HepG2 (cell line): ENCODE data around the gene FBXO41. TPM values are rescaled to one million over a fixed set of nuclear protein-coding genes. Genes with fewer than 3 reads are reported as not detected.
"Not testable (repeated sequence)": the region's sequence is repeated elsewhere in the genome, so short reads cannot be mapped to it uniquely, and the experiment has no call there.

Experiments
- ATAC-seq: fragments of 200-7000 bp; cut with Tn5 transposase; 3 replicates; pipeline ENCODE4 v1.9.1; 2020; ENCODE audit warnings: mild to moderate bottlenecking, moderate library complexity
- BruUV-seq: library from RNA; stranded (reverse); fragments of 400-500 nt; replicated peaks from 2 replicates; lab custom pipeline; 2021; lab: Mats Ljungman, UMichigan
- CTCF ChIA-PET: fragments of 300-600 bp; formaldehyde crosslinking; extraction: SDS; loops from one replicate; lab custom pipeline; 2021; ENCODE audit warnings: low total read pairs, inconsistent platforms, low intra/inter-chr PET ratio; lab: Yijun Ruan, JAX
- POLR2A ChIA-PET: fragments of 350-600 bp; sonication (Branson Sonifier 250); formaldehyde crosslinking; loops from one replicate; lab custom pipeline; 2020; ENCODE audit warnings: antibody characterized with exemption, inconsistent platforms; lab: Yijun Ruan, JAX
- DNase-seq: peaks from one replicate; pipeline ENCODE4 v3.0.0-alpha.2; 2015; ENCODE audit warnings: low spot score
- FAIRE-seq: peaks from 3 replicates; lab custom pipeline; 2011; peaks lifted over from hg19 to GRCh38; lab: Jason Lieb, UNC
- H2AFZ ChIP-seq: one replicate; pipeline ENCODE4 v1.6.1; 2011; ENCODE audit warnings: low read length, inconsistent platforms
- H3K27ac ChIP-seq: fragments of 300-600 bp; 3 replicates; pipeline ENCODE4 v1.8.0; 2011; ENCODE audit warnings: mixed run types, mild to moderate bottlenecking, mixed read lengths, low read length, inconsistent platforms; ENCODE audit not compliant: insufficient read depth; ENCODE audit errors: extremely low read length
- H3K27me3 ChIP-seq, 2 experiments: fragments of 200-600 bp in 1 of 2; 2 replicates in 1 of 2; 3 replicates in 1 of 2; pipeline versions ENCODE4 v1.6.0 to v1.8.0; 2011; ENCODE audit warnings: low read length in 2 of 2, mild to moderate bottlenecking in 2 of 2, moderate library complexity in 2 of 2, inconsistent platforms in 1 of 2; ENCODE audit not compliant: insufficient read depth in 2 of 2, control insufficient read depth in 1 of 2
- H3K36me3 ChIP-seq, 2 experiments: fragments of 200-600 bp in 1 of 2; replicated peaks in 1 of 2; 2 replicates in 1 of 2; 3 replicates in 1 of 2; pipeline versions ENCODE4 v1.5.1 to v1.8.0; 2011; ENCODE audit warnings: low read length in 2 of 2, inconsistent platforms in 1 of 2; ENCODE audit not compliant: insufficient read depth in 2 of 2, control insufficient read depth in 1 of 2
- H3K4me1 ChIP-seq: 2 replicates; pipeline ENCODE4 v1.5.1; 2012; ENCODE audit warnings: low read length, inconsistent platforms; ENCODE audit not compliant: insufficient read depth
- H3K4me2 ChIP-seq: 2 replicates; pipeline ENCODE4 v1.6.0; 2011; ENCODE audit warnings: low read depth, low read length, inconsistent platforms
- H3K4me3 ChIP-seq, 3 experiments: fragments of 200-600 bp in 1 of 3; sonication (generic), shearing (Covaris generic) in 1 of 3; replicated peaks in 1 of 3; 2 replicates each; pipeline ENCODE4 v1.5.1; 2011 to 2016; ENCODE audit warnings: low read length in 3 of 3, inconsistent platforms in 2 of 3, low read depth in 2 of 3, mild to moderate bottlenecking in 2 of 3, control low read depth in 1 of 3, mixed read lengths in 1 of 3; ENCODE audit not compliant: insufficient read depth in 1 of 3
- H3K79me2 ChIP-seq: one replicate; pipeline ENCODE4 v1.6.1; 2011; ENCODE audit warnings: low read length, inconsistent platforms; ENCODE audit not compliant: insufficient read depth
- H3K9ac ChIP-seq: 2 replicates; pipeline ENCODE4 v1.6.0; 2011; ENCODE audit warnings: mild to moderate bottlenecking, low read depth, low read length, inconsistent platforms; ENCODE audit not compliant: insufficient read depth
- H3K9me3 ChIP-seq: 2 replicates; pipeline ENCODE4 v1.5.1; 2012; ENCODE audit warnings: mild to moderate bottlenecking, low read length
- H4K20me1 ChIP-seq: 2 replicates; pipeline ENCODE4 v1.6.0; 2011; ENCODE audit warnings: inconsistent platforms, mild to moderate bottlenecking, low read length, moderate library complexity; ENCODE audit not compliant: insufficient read depth
- GZF1 ChIP-seq: sonication (generic); formaldehyde crosslinking; IDR thresholded peaks from 2 replicates; pipeline ENCODE4 v1.5.1; 2020; ENCODE audit warnings: mild to moderate bottlenecking, missing genetic modification reagents
- HMGXB4 ChIP-seq, 2 experiments: sonication (generic) in 1 of 2; formaldehyde crosslinking in 1 of 2; IDR thresholded peaks; 2 replicates each; pipeline versions ENCODE4 v1.4.0 to v1.6.1; 2018 to 2020; ENCODE audit warnings: missing genetic modification reagents in 2 of 2, borderline replicate concordance in 1 of 2, low read depth in 1 of 2, mild to moderate bottlenecking in 1 of 2, missing biosample characterization in 1 of 2
- HNRNPL ChIP-seq: fragments of 200-400 bp; formaldehyde crosslinking; IDR thresholded peaks from 2 replicates; pipeline ENCODE4 v1.6.1; 2017; ENCODE audit warnings: mild to moderate bottlenecking, low read depth, low read length
- NR2F2 ChIP-seq: IDR thresholded peaks from 2 replicates; pipeline ENCODE4 v1.6.1; 2012; ENCODE audit warnings: low read depth, inconsistent platforms, borderline replicate concordance
- NR2F6 ChIP-seq, 2 experiments: IDR thresholded peaks; 2 replicates each; pipeline ENCODE4 v1.6.1; 2016; ENCODE audit warnings: antibody characterized with exemption in 1 of 2, mild to moderate bottlenecking in 1 of 2
- RARA ChIP-seq: IDR thresholded peaks from 2 replicates; pipeline ENCODE4 v1.6.1; 2016; ENCODE audit warnings: missing genetic modification reagents, missing compliant biosample characterization
- SALL1 ChIP-seq: sonication (generic); formaldehyde crosslinking; IDR thresholded peaks from 2 replicates; pipeline ENCODE4 v1.8.0; 2022; ENCODE audit warnings: mild to moderate bottlenecking, missing genetic modification reagents
- TP53 ChIP-seq: sonication (generic); formaldehyde crosslinking; conservative IDR thresholded peaks from 2 replicates; pipeline ENCODE4 v1.4.0; 2020; ENCODE audit warnings: missing genetic modification reagents
- ZBTB38 ChIP-seq: sonication (generic); formaldehyde crosslinking; IDR thresholded peaks from 2 replicates; pipeline ENCODE4 v1.5.1; 2020; ENCODE audit warnings: mild to moderate bottlenecking, missing genetic modification reagents
- ZBTB7B ChIP-seq: sonication (generic); formaldehyde crosslinking; IDR thresholded peaks from 2 replicates; pipeline ENCODE4 v1.4.0; 2020; ENCODE audit warnings: missing genetic modification reagents
- ZNF225 ChIP-seq: sonication (generic); formaldehyde crosslinking; IDR thresholded peaks from 2 replicates; pipeline ENCODE4 v1.4.0; 2020; ENCODE audit warnings: mild to moderate bottlenecking, missing genetic modification reagents
- ZNF605 ChIP-seq: sonication (generic); formaldehyde crosslinking; IDR thresholded peaks from 2 replicates; pipeline ENCODE4 v1.8.0; 2022; ENCODE audit warnings: mild to moderate bottlenecking, missing genetic modification reagents
- ZNF709 ChIP-seq: sonication (generic); formaldehyde crosslinking; IDR thresholded peaks from 2 replicates; pipeline ENCODE4 v1.5.0; 2020; ENCODE audit warnings: mild to moderate bottlenecking, missing genetic modification reagents
- WGBS: methylation state at CpG from one replicate; pipeline ENCODE4 v1.1.6; 2017; ENCODE audit warnings: low lambda C conversion rate; 5-methylcytosine and 5-hydroxymethylcytosine counted together
- in situ Hi-C: cut with HindIII; loops from 2 replicates; pipeline ENCODE4 v1.10.0; 2017; ENCODE audit warnings: low pct_unique_long_range_greater_than_20kb; ENCODE audit not compliant: extremely low pct_ligation_motif_present
- intact Hi-C: fragments of 100-400 bp; cut with micrococcal nuclease; formaldehyde crosslinking; loops from one replicate; pipeline ENCODE4 v1.10.0; 2022; ENCODE audit not compliant: unreplicated experiment
- polyA plus RNA-seq, 8 experiments: library from polyadenylated mRNA; depleted of rRNA in 3 of 8; stranded (reverse) in 7 of 8; unstranded in 1 of 8; fragments of >200 nt; fragmentation: Illumina TruSeq in 4 of 8; extraction: Trizol in 4 of 8; gene quantifications; 2 replicates each; pipeline versions ENCODE4 v1.2.1 to v1.2.3, GENCODE V29; 2011 to 2016; ENCODE audit warnings: low read depth in 4 of 8, missing spikeins in 1 of 8, mixed read lengths in 1 of 8; ENCODE audit not compliant: insufficient read depth in 1 of 8
- total RNA-seq, 5 experiments: library from RNA; depleted of rRNA; stranded (reverse); fragments of >200 nt; fragmentation: Illumina TruSeq; extraction: Trizol; gene quantifications; 2 replicates each; pipeline ENCODE4 v1.2.3, GENCODE V29; 2016; ENCODE audit warnings: low read depth in 1 of 5
- TF ChIP-seq, protein P1 (sequence below): sonication (generic); formaldehyde crosslinking; IDR thresholded peaks from 2 replicates; pipeline ENCODE4 v1.5.1; 2020; ENCODE audit warnings: mild to moderate bottlenecking, missing genetic modification reagents, moderate library complexity
- TF ChIP-seq, protein P2 (sequence below): sonication (generic); formaldehyde crosslinking; IDR thresholded peaks from 2 replicates; pipeline ENCODE4 v1.5.1; 2020; ENCODE audit warnings: mild to moderate bottlenecking, moderate library complexity, missing genetic modification reagents

Gene FBXO41
- total and polyA plus RNA-seq, 2 of the 13 experiments (the other 11 are each of a cell fraction or from before 2014, with no cell fraction given), result 4.2 to 10.3 TPM

- ATAC-seq, in situ Hi-C loops, H4K20me1 ChIP-seq, H3K79me2 ChIP-seq, BruUV-seq, H2AFZ ChIP-seq, CTCF ChIA-PET, H3K4me3 ChIP-seq, H3K27me3 ChIP-seq, H3K9me3 ChIP-seq, H3K36me3 ChIP-seq: not testable (repeated sequence)
- POLR2A ChIA-PET, result interaction anchor here (0.8 to 1.8 kb wide), 9 partner anchors 9 to 123 kb away, joined by 3 to 15 read pairs (median 4); partner anchors contain the start of genes ALMS1, CCT7, FBXO41 and PRADC1
- peak overlapping the region; percentile 35; the same call in 1 of the 2 replicates for H3K4me2 ChIP-seq
- 70% methylated on average over 18 of the region's 18 CpGs for WGBS
- FAIRE-seq (peak; percentile 32), DNase-seq (peak; percentile 27)
- peaks cover 51% of the 10 kb centered on the region for H3K4me1 ChIP-seq
- peak overlapping the region; percentile 31 for H3K9ac ChIP-seq
- peak overlapping the region; percentile 70 for H3K27ac ChIP-seq
- intact Hi-C loops, result loop anchor here (1.0 to 5.0 kb wide), 4 partner anchors 28 to 101 kb away; partner anchors contain the start of gene CCT7
- TF ChIP-seq HNRNPL (0 out of 2 replicates have a peak, but pooled peaks have one; percentile 38), TP53 (CRISPR knock-in tag) (0 out of 2 replicates have a peak, but pooled peaks have one; percentile 10), RARA (peak; percentile 51), ZNF605 (CRISPR knock-in tag) (peak; percentile 66; the same call in 1 of the 2 replicates), ZBTB7B (0 out of 2 replicates have a peak, but pooled peaks have one; percentile 38), ZNF225 (CRISPR knock-in tag) (0 out of 2 replicates have a peak, but pooled peaks have one; percentile 51), HMGXB4 (CRISPR knock-in tag; IDR thresholded peaks at IDR 0.05; ENCODE audit: borderline replicate concordance in 1 of 2, low read depth in 1 of 2) (0 out of 4 replicates have a peak, but pooled peaks of 1 of the 2 experiments have one; percentile 7), NR2F2 (peak; percentile 40; the same call in 1 of the 2 replicates), GZF1 (0 out of 2 replicates have a peak, but pooled peaks have one; percentile 7), NR2F6 (IDR thresholded peaks at IDR 0.05) (peak; percentile 48; the same call in 1 of the 2 replicates), NR2F6 (CRISPR knock-in tag; IDR thresholded peaks at IDR 0.05) (peak; percentile 33; the same call in 1 of the 2 replicates), ZBTB38 (CRISPR knock-in tag) (peak; percentile 19; the same call in 1 of the 2 replicates), ZNF709 (peak; percentile 62; the same call in 1 of the 2 replicates), SALL1 (CRISPR knock-in tag) (peak; percentile 19; the same call in 1 of the 2 replicates)
- TF ChIP-seq, protein P1, sequence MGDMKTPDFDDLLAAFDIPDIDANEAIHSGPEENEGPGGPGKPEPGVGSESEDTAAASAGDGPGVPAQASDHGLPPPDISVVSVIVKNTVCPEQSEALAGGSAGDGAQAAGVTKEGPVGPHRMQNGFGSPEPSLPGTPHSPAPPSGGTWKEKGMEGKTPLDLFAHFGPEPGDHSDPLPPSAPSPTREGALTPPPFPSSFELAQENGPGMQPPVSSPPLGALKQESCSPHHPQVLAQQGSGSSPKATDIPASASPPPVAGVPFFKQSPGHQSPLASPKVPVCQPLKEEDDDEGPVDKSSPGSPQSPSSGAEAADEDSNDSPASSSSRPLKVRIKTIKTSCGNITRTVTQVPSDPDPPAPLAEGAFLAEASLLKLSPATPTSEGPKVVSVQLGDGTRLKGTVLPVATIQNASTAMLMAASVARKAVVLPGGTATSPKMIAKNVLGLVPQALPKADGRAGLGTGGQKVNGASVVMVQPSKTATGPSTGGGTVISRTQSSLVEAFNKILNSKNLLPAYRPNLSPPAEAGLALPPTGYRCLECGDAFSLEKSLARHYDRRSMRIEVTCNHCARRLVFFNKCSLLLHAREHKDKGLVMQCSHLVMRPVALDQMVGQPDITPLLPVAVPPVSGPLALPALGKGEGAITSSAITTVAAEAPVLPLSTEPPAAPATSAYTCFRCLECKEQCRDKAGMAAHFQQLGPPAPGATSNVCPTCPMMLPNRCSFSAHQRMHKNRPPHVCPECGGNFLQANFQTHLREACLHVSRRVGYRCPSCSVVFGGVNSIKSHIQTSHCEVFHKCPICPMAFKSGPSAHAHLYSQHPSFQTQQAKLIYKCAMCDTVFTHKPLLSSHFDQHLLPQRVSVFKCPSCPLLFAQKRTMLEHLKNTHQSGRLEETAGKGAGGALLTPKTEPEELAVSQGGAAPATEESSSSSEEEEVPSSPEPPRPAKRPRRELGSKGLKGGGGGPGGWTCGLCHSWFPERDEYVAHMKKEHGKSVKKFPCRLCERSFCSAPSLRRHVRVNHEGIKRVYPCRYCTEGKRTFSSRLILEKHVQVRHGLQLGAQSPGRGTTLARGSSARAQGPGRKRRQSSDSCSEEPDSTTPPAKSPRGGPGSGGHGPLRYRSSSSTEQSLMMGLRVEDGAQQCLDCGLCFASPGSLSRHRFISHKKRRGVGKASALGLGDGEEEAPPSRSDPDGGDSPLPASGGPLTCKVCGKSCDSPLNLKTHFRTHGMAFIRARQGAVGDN (CRISPR knock-in tag), result peak; percentile 41; the same call in 1 of the 2 replicates
- TF ChIP-seq, protein P2, sequence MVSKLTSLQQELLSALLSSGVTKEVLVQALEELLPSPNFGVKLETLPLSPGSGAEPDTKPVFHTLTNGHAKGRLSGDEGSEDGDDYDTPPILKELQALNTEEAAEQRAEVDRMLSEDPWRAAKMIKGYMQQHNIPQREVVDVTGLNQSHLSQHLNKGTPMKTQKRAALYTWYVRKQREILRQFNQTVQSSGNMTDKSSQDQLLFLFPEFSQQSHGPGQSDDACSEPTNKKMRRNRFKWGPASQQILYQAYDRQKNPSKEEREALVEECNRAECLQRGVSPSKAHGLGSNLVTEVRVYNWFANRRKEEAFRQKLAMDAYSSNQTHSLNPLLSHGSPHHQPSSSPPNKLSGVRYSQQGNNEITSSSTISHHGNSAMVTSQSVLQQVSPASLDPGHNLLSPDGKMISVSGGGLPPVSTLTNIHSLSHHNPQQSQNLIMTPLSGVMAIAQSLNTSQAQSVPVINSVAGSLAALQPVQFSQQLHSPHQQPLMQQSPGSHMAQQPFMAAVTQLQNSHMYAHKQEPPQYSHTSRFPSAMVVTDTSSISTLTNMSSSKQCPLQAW (CRISPR knock-in tag), result 0 out of 2 replicates have a peak, but pooled peaks have one; percentile 25
Observed at GRCh38 chr2:73262691-73263429, 21.4 kb downstream of the FBXO41 start.
